Endothelial cell (in vitro differentiated cells): ENCODE data around the gene GABRB3. TPM values are rescaled to one million over a fixed set of nuclear protein-coding genes. Genes with fewer than 3 reads are reported as not detected.

ENCODE experiments used
- DNase-seq: peaks from one replicate; pipeline ENCODE4 v3.0.0; 2021; ENCODE audit warnings: low spot score
- H3K27ac Mint-ChIP-seq: one replicate; pipeline ENCODE4 v1.8.0; 2021; ENCODE audit warnings: mixed read lengths, inconsistent platforms; ENCODE audit not compliant: unreplicated experiment
- H3K27me3 Mint-ChIP-seq: one replicate; pipeline ENCODE4 v1.8.0; 2021; ENCODE audit warnings: mild to moderate bottlenecking, moderate library complexity, mixed read lengths, inconsistent platforms; ENCODE audit not compliant: unreplicated experiment
- H3K36me3 Mint-ChIP-seq: one replicate; pipeline ENCODE4 v1.8.0; 2021; ENCODE audit warnings: mild to moderate bottlenecking, low read depth, mixed read lengths, inconsistent platforms; ENCODE audit not compliant: unreplicated experiment
- H3K4me1 Mint-ChIP-seq: one replicate; pipeline ENCODE4 v1.8.0; 2021; ENCODE audit warnings: mild to moderate bottlenecking, mixed read lengths, inconsistent platforms; ENCODE audit not compliant: unreplicated experiment
- H3K4me3 Mint-ChIP-seq: one replicate; pipeline ENCODE4 v1.8.0; 2021; ENCODE audit warnings: mild to moderate bottlenecking, mixed read lengths, inconsistent platforms; ENCODE audit not compliant: unreplicated experiment
- H3K9me3 Mint-ChIP-seq: one replicate; pipeline ENCODE4 v1.8.0; 2021; ENCODE audit warnings: mixed read lengths, inconsistent platforms; ENCODE audit not compliant: unreplicated experiment
- total RNA-seq: library from RNA; stranded (reverse); fragmentation: NEBNext Ultra II Directional; extraction: Animal tissue kit (Norgen Biotek cat#: 25700); gene quantifications from one replicate; pipeline ENCODE4 v1.2.1, GENCODE V29; 2021; ENCODE audit not compliant: unreplicated experiment
- TF ChIP-seq, protein P1 (sequence below): fragments of 200-600 bp; sonication (generic); IDR thresholded peaks from one replicate; pipeline ENCODE4 v1.5.0; 2021; ENCODE audit warnings: antibody characterized with exemption; ENCODE audit not compliant: unreplicated experiment

The GABRB3 gene
- total RNA-seq, 1 donor from 2014 or later = 4.4 TPM

DNA sequence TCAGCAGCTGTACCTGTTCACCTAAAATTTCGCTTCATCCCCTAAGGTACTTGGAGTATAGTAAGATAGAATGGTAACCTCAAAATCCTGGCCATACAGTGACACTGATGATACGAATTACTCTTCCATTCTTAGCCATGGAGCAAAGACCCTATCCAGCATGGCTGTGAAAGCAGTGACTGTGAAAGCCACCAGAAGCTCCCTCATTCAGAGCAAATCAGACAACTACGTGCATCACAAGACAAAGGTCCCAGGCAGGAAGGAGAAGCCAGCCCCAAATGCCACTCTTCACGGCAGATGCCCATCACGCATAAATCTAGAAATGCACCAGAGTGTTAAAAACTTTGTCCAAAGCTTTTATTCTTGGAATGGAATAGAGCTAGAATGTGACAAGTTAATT is 99.4 kb downstream of the GABRB3 start:
- Mint-ChIP-seq H3K36me3 (no peaks in the 10 kb centered on the region), H3K27ac (no peak overlapping the region), H3K4me3 (no peak overlapping the region), H3K9me3 (no peaks in the 10 kb centered on the region), H3K4me1 (peaks cover 6% of the 10 kb centered on the region), H3K27me3 (peaks cover 3% of the 10 kb centered on the region)
- TF ChIP-seq, protein P1, sequence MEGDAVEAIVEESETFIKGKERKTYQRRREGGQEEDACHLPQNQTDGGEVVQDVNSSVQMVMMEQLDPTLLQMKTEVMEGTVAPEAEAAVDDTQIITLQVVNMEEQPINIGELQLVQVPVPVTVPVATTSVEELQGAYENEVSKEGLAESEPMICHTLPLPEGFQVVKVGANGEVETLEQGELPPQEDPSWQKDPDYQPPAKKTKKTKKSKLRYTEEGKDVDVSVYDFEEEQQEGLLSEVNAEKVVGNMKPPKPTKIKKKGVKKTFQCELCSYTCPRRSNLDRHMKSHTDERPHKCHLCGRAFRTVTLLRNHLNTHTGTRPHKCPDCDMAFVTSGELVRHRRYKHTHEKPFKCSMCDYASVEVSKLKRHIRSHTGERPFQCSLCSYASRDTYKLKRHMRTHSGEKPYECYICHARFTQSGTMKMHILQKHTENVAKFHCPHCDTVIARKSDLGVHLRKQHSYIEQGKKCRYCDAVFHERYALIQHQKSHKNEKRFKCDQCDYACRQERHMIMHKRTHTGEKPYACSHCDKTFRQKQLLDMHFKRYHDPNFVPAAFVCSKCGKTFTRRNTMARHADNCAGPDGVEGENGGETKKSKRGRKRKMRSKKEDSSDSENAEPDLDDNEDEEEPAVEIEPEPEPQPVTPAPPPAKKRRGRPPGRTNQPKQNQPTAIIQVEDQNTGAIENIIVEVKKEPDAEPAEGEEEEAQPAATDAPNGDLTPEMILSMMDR = no peak
- DNase-seq = no peak

DNA sequence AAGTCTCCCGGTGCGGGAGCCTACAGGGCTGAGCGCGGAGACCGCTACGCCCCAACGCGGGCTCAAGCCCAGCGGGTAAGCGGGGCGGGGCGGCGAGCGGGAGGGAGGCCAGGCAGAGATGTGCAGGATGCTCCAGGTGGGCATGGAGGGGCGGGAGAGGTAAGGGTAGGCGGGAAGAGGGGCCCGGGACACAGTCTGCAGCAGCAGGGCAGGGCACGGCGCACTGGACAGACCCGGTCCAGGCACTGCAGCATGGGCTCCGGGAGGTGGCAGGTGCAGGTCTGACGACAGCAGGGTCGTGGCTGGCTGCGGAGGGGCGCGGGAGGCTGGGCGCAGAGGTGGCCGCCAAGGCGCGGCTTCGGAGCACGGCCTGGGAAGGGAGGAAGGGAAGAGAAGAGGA is 102.8 kb downstream of the GABRB3 start:
- H3K4me3 Mint-ChIP-seq = no peak overlapping the region
- H3K9me3 Mint-ChIP-seq = no peaks in the 10 kb centered on the region
- no peak for DNase-seq
- no peak overlapping the region for H3K27ac Mint-ChIP-seq
- H3K36me3 Mint-ChIP-seq = no peaks in the 10 kb centered on the region
- peaks cover 6% of the 10 kb centered on the region for H3K4me1 Mint-ChIP-seq
- TF ChIP-seq, protein P1 = no peak
- peaks cover 3% of the 10 kb centered on the region for H3K27me3 Mint-ChIP-seq

DNA sequence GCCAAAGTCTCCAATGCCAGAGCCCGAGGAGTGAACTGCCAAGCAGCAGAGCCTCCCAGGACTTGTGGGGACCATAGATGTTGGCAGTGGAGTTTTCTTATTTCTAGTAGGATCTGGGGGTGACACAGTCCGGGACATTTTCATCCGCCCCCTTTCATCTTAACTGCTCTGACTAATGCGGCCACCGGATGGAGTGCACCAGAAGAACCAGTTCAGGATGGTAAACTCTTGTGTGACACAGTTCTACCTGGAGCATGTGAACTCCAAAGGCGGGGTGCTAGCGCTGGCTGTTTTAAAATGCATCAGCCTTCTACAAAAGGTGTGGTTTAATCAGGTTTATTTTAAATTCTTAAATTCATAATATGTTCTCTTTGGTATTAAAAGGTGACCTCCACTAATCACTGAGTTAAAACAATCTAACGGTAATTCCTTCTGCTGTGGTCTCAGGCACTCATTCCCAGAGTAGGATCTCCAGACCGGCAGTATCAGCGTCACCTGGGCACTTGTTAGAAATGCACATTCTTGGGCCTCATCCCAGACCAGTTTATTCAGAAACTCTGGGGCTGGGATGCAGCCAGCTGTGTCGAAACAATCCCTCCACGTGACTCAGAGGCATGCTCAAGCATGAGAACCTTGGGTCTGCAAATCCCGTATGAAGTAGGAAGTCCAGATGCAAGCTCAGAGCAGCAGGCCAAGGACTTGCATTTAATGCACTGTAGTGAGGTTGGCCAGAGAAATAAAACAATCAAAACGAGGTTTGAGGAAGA is 105.5 kb downstream of the GABRB3 start:
- Mint-ChIP-seq H3K9me3 (no peaks in the 10 kb centered on the region), H3K4me1 (no peaks in the 10 kb centered on the region), H3K27ac (no peak overlapping the region), H3K4me3 (no peak overlapping the region), H3K27me3 (no peaks in the 10 kb centered on the region), H3K36me3 (no peaks in the 10 kb centered on the region)
- TF ChIP-seq, protein P1 = no peak
- DNase-seq = no peak

DNA sequence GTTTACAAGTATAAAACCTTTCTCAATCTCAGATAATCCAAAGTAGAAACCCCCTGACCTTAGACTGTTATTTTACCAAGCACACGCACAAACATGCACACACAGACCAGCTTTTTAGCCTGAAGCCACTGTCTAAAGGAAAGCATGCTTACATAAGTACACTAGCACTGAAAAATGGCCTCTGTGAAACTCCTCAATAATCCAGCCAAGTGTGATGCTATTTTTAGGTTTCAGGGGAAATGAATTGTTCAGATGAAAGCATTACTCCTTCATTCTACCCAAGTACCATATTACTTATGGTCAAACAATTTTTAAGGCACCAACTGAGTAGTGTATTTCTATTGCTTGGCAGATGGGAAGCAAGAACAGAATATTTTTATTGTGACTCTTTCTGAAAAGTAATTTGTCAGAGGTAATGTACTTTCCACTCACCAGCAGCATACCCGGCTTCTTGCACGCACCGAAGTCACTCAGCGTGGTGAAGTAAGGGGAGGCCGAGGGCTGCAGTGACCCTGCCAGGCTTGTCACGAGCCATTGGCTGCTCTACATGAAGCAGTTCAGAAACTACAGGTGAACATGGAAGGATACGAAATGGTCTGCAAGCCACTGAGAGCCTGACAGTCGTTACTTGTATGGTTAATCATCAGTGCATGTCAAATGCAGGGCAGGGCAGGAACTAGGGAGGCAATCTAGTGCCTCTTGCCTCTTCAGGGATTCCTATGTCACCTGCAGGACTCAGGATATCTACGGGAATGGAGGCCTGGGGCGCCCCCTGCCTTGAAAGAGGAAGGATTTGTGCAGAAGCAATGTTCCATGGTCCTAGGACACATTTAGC is 106.7 kb downstream of the GABRB3 start:
- Mint-ChIP-seq H3K4me3 (no peak overlapping the region), H3K27me3 (no peaks in the 10 kb centered on the region), H3K36me3 (no peaks in the 10 kb centered on the region), H3K4me1 (no peaks in the 10 kb centered on the region), H3K27ac (no peak overlapping the region), H3K9me3 (no peaks in the 10 kb centered on the region)
- peak; percentile 25 for DNase-seq
- TF ChIP-seq, protein P1 = no peak

DNA sequence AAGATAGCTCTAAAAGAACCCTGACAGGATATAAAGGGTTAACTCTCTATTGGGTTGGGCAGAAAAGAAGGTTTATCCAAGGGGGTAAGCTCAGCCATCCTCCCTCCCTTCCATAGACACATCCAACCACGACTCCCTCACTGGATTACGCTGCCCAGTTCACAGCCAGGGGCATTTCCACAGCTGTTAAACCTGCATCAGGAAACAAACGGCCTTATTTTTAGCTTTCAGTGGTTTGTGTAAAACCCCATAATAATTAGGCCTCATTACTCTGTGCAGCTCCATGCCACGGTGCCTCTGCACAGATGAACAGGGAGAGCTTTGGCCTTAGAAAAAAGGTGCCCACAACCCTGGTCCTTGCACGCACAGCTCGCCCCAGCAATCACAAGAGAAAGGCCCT is 110.6 kb downstream of the GABRB3 start:
- TF ChIP-seq, protein P1 = no peak
- Mint-ChIP-seq H3K27me3 (no peaks in the 10 kb centered on the region), H3K9me3 (no peaks in the 10 kb centered on the region), H3K4me1 (no peaks in the 10 kb centered on the region), H3K4me3 (no peak overlapping the region), H3K36me3 (no peaks in the 10 kb centered on the region), H3K27ac (no peak overlapping the region)
- no peak for DNase-seq
